Urinary bladder (tissue), 4 donors: ENCODE results near the gene KLHL30. TPM values are rescaled to one million over a fixed set of nuclear protein-coding genes. Genes with fewer than 3 reads are reported as not detected.

Experiments
- DNase-seq: peaks from one replicate; pipeline ENCODE4 v3.0.0-alpha.2; 2015; ENCODE audit errors: extremely low spot score
- H3K27ac ChIP-seq: one replicate; pipeline ENCODE4 v1.5.1; 2013; ENCODE audit warnings: low read depth, mild to moderate bottlenecking, moderate library complexity
- H3K36me3 ChIP-seq: one replicate; pipeline ENCODE4 v1.6.1; 2013; ENCODE audit warnings: mild to moderate bottlenecking, moderate library complexity; ENCODE audit not compliant: insufficient read depth
- H3K4me1 ChIP-seq: one replicate; pipeline ENCODE4 v1.6.1; 2013; ENCODE audit warnings: mild to moderate bottlenecking, moderate library complexity; ENCODE audit not compliant: insufficient read depth
- H3K4me3 ChIP-seq: one replicate; pipeline ENCODE4 v1.5.1; 2013; ENCODE audit warnings: low read depth, low read length
- WGBS: extraction: QIAGEN DNeasy Blood & Tissue Kit; methylation state at CpG from one replicate; pipeline ENCODE4 v1.1.7; 2013; 5-methylcytosine and 5-hydroxymethylcytosine counted together
- polyA plus RNA-seq: library from polyadenylated mRNA; stranded (reverse); fragments of 200-250 nt; gene quantifications from one replicate; pipeline ENCODE4 v1.2.3, GENCODE V29; 2013
- total RNA-seq: library from RNA; depleted of rRNA; stranded (reverse); fragments of >200 nt; gene quantifications from one replicate; pipeline ENCODE4 v1.2.3, GENCODE V29; 2014
- donor health status: healthy with polysubstance abuse.
- donor health status: healthy.

The KLHL30 gene
- total and polyA plus RNA-seq, 2 donors = 0.95 to 1.8 TPM

DNA sequence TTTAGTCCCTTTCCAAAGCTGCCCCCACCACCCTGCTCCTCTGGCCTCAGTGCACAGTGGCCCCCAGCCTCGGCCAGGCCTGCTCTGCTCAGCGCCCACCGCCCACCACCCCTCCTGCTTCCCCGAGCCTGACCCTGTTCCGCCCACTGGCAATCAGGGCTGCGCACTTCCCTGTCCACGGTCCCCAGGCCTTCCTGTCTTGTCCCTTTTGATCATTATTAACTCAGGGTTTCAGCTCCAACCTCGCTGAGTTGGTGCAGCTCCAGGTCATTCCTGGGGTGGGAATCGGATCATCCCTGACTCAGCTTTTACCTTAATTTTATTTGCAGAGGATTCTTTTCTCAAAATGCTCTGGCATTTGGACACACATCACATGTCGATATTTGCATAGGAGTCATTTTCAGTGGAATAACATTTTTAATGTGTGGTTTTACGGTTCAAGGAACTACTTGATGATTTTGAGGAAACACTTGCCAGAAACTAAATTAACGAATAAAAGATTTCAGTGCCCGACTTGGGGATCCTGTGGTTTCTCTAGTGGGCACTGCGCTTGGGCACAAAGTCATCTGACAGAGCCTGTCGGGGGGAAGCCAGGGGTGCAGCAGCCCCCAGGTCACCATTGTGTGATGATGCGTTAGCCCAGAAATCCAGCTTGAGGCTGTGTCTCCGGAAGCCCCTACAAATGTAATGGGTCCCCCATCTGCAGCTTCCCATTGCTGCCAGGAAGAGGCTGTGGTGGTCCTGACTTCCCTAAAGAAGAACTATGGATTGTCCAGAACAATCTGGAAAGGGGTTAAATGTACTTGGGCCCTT, 39.4 kb upstream of the KLHL30 start:
- Histone ChIP-seq H3K36me3 (no peaks in the 10 kb centered on the region), H3K4me1 (no peaks in the 10 kb centered on the region), H3K4me3 (no peak overlapping the region), H3K27ac (no peak overlapping the region)
- 83% methylated on average over 17 of the region's 17 CpGs for WGBS
- DNase-seq = no peak

- DNase-seq = no peak
- Histone ChIP-seq H3K36me3 (no peaks in the 10 kb centered on the region), H3K27ac (no peak overlapping the region), H3K4me3 (no peak overlapping the region), H3K4me1 (no peaks in the 10 kb centered on the region)
- 88% methylated on average over 10 of the region's 10 CpGs for WGBS
These were observed 38.8 kb upstream of the KLHL30 start for GRCh38 chr2:238099714-238100048.

GRCh38 chr2:238100049-238100820, 38.2 kb upstream of the KLHL30 start, which contains the start of gene ESPNL:
Gene ESPNL (plus strand): TSS chr2:238100340. CDS start chr2:238100420, 80 bp downstream.
- Histone ChIP-seq H3K27ac (no peak within 1 kb of the TSS), H3K4me1 (no peaks in the 10 kb centered on the region), H3K4me3 (no peak within 1 kb of the TSS), H3K36me3 (no peaks in the 10 kb centered on the region)
- no peak for DNase-seq
- WGBS = 85% methylated on average over 38 of the region's 38 CpGs

- 85% methylated on average over 28 of the region's 28 CpGs for WGBS
- no peak for DNase-seq
- Histone ChIP-seq H3K36me3 (no peaks in the 10 kb centered on the region), H3K27ac (no peak overlapping the region), H3K4me3 (no peak overlapping the region), H3K4me1 (no peaks in the 10 kb centered on the region)
These were observed 37.4 kb upstream of the KLHL30 start for GRCh38 chr2:238100821-238101771.

DNA sequence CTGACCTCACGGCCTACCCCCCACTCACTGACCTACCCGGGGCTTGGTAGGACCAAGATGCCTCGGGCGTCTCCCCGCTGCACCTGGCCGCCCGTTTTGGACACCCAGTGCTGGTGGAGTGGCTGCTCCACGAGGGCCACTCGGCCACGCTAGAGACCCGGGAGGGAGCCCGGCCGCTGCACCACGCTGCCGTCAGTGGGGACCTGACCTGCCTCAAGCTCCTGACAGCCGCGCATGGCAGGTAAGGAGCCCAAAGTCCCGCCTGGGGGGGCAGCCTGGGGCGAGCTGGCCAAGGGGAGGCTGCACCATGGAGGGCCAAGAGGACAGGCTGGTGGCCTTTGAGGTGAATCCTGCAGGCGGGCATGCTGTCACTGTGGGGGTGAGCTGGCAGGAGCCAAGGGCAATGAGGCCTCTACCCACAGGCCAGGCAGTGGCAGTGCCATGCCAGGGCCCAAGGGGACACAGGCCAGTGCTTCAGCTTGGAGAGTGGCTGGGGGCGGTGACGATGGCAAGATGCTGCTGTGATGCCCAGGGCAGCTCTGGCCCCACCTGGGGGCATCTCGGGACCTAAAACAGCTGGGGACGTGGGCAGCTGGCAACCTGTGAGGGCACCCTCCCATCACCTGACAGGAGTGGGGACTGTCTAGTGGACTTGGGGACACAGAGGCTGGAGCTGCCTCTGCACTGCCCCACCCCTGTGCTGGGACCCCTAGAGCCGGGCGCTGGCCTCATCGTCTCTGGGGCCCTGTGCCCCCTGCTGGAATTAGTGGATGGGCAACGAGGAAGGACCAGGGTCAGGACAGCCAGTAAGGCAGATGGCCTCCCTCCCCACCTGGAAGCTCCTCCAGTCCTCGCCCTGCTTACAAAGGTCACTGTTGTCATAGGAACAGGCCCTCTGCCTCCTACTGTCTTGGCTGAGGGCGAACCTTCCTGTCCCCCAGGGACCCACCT, 36.3 kb upstream of the KLHL30 start:
- no peaks in the 10 kb centered on the region for H3K36me3 ChIP-seq
- no peak for DNase-seq
- H3K4me1 ChIP-seq = no peaks in the 10 kb centered on the region
- H3K4me3 ChIP-seq = no peak overlapping the region
- H3K27ac ChIP-seq = no peak overlapping the region
- 88% methylated on average over 30 of the region's 30 CpGs for WGBS

GRCh38 chr2:238102865-238103264, 35.6 kb upstream of the KLHL30 start:
- no peaks in the 10 kb centered on the region for H3K36me3 ChIP-seq
- no peak overlapping the region for H3K27ac ChIP-seq
- no peak for DNase-seq
- WGBS = 80% methylated on average over 10 of the region's 10 CpGs
- no peaks in the 10 kb centered on the region for H3K4me1 ChIP-seq
- H3K4me3 ChIP-seq = no peak overlapping the region

- Histone ChIP-seq H3K27ac (no peak overlapping the region), H3K36me3 (no peaks in the 10 kb centered on the region), H3K4me3 (no peak overlapping the region), H3K4me1 (no peaks in the 10 kb centered on the region)
- whole genome bisulfite sequencing = 94% methylated on average over 18 of the region's 18 CpGs
- no peak for DNase-seq
These were observed 34.8 kb upstream of the KLHL30 start for GRCh38 chr2:238103465-238104225.

GRCh38 chr2:238104226-238104690, 34.2 kb upstream of the KLHL30 start:
- no peak overlapping the region for H3K27ac ChIP-seq
- no peak overlapping the region for H3K4me3 ChIP-seq
- no peaks in the 10 kb centered on the region for H3K4me1 ChIP-seq
- WGBS = 88% methylated on average over 14 of the region's 14 CpGs
- no peak for DNase-seq
- no peaks in the 10 kb centered on the region for H3K36me3 ChIP-seq

- WGBS = 95% methylated on average over 21 of the region's 21 CpGs
- no peak for DNase-seq
- Histone ChIP-seq H3K4me3 (no peak overlapping the region), H3K4me1 (no peaks in the 10 kb centered on the region), H3K27ac (no peak overlapping the region), H3K36me3 (no peaks in the 10 kb centered on the region)
These were observed 33.6 kb upstream of the KLHL30 start for GRCh38 chr2:238104691-238105371.

- WGBS = 90% methylated on average over 28 of the region's 28 CpGs
- Histone ChIP-seq H3K4me3 (no peak overlapping the region), H3K27ac (no peak overlapping the region), H3K4me1 (no peaks in the 10 kb centered on the region), H3K36me3 (no peaks in the 10 kb centered on the region)
- DNase-seq = no peak
These were observed 32.7 kb upstream of the KLHL30 start for GRCh38 chr2:238105506-238106338.

GRCh38 chr2:238106339-238106697, 32.1 kb upstream of the KLHL30 start:
- DNase-seq = no peak
- no peaks in the 10 kb centered on the region for H3K4me1 ChIP-seq
- WGBS = 82% methylated on average over 13 of the region's 13 CpGs
- H3K27ac ChIP-seq = no peak overlapping the region
- no peak overlapping the region for H3K4me3 ChIP-seq
- no peaks in the 10 kb centered on the region for H3K36me3 ChIP-seq
